DMS153 (cell line): Measurements from ENCODE around the gene SF3B1.
"Not testable (repeated sequence)": the region's sequence is repeated elsewhere in the genome, so short reads cannot be mapped to it uniquely, and the experiment has no call there.

ENCODE experiments used
- DNase-seq: peaks from one replicate; lab custom pipeline; 2025; lab: John Stamatoyannopoulos, UW

Gene SF3B1

DNA sequence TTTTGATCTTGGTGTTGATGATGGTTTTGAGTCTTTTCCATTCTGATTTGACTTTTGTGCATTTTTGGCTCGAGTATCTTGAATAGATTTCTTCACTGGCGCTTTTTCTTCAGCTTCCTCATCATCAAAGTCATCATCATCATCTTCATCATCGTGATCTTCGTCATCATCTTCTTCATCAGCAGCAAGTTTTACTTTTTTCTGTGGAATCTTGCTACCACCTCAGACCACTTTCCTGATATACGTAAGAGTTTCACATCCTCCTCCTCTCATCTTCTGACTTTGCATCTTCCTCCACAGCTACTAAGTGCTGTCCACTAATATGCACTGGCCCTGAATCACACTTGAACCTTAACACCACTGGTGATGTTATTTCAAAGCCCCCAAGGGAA, 54.9 kb downstream of the SF3B1 start:
- not testable (repeated sequence) for DNase-seq

DNA sequence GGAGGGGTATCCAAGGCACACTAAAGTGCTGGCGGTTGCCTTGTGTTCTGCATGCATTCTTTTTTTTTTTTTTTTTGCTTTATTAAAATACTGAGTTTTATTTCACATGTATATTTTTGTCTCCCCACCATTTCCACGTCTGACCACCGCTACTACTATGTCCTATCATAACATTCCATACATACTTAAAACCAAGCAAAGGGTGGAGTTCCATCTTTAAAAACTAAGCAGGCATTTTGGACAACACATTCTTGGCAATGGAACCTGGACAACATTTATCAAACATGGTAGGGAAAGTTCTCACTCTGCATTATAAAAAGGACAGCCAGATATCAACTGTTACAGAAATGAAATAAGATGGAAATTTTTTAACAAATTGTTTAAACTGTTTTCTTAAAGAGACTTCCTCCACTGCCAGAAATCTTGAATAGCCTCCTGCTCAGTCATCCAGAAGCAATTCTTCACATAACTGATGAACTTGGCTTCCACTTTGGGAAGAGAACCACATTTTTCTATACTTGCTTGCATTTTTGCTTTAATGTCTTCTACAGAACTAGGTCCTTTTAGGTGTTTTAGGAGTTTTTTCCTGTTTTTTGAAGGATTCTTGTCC, 55.4 kb downstream of the SF3B1 start:
- DNase-seq: not testable (repeated sequence)

DNA sequence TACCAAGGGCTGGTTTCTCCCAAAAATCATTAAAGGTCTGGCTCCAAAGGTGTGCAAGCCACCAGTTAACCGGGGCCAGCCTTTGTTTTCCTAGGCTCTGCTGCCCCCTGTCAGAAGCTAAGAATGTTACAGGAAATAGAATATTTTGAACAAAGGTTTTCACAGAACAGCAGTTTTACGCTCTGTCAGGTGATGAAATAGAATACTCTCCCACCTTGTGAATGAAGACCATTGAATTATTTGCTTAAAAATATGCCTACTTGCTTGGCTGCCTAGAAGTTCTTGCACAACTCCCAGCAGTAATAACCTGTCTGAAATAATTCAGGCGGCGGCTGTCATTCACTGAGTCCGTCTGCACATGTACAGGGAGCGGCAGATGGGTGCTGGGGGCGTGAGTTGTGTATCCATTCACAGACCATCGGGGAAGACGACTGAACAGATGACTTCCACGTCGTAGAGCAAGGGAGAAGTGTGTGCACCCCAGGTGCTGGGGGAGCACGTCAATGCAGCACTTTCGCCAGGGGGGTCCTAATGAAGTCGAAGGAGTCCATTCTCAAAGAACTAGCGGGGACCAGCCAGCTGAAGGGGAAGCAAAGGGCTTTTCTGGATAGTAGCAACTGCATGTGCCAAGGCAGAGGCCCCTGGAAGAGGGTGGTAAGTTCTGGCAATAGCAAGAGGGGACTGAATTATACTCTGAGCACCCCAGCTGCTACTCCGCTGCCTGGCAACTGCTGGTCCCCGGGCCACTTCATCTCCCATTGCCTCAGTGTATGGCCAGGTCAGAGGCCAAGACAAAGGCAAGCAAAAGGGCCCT, 56.1 kb downstream of the SF3B1 start:
- DNase-seq: peak; percentile 15

DNA sequence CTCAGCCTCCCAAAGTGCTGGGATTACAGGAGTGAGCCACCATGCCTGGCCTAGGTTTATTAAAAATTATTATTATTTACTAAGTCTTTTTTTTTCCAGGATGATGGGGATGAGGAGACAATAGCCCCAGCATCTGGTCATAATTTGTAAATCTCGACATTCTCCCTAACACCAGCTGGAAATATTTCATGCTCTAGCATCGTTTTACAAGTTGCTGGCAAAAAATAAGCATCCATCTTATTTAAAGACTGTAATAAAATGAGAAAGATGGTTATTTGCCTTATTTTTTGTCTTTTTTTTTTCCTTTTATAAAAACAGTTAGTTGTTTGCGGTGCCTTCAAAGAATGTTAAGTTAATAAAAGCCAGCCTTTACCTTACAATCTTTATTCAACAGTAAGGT, 56.7 kb downstream of the SF3B1 start:
- no peak for DNase-seq

DNA sequence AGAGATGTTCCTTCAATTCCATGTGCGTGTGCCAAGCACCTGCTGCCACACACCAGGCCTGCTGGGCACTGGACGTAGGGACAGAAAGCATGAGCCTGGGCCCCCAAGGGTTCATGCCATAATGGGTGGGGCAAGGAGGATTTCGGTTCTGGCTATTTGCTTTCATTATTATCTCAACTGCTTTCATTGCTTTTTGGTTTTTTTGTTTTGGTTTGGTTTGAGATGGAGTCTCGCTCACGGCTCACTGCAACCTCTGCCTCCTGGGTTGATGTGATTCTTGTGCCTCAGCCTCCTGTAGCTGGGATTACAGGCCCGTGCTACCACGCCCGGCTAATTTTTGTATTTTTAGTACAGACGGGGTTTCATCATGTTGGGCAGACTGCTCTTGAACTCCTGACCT, 57.2 kb downstream of the SF3B1 start:
- no peak for DNase-seq

DNA sequence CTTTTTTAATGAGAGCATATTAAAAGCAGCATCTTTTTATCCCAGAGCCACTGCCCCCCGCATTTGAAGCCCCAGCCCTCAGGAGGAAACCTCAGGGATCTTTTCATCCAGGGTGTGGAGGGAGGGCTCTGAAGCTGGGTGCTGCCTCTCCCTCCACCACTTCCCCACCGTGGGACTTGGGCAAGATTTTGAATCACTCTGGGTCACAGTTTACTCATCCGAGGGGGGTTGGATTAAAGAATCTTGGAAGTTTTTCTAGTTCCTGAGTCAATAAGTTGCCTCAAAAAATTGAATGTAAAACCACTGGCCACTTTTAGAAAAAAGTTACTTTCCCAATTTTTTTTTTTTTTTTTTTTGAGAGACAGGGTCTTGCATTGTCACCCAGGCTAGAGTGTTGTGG, 62.2 kb downstream of the SF3B1 start:
- DNase-seq: no peak

DNA sequence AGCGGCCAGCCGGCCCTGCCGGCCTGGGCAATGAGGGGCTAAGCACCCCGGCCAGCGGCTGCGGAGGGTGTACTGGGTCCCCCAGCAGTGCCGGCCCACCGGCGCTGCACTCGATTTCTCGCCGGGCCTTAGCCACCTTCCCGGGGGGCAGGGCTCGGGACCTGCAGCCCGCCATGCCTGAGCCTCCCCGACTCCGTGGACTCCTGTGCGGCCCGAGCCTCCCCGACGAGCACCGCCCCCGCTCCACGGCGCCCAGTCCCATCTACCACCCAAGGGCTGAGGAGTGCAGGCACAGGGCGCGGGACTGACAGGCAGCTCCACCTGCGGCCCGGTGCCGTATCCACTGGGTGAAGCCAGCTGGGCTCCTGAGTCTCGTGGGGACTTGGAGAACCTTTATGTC, 64.2 kb downstream of the SF3B1 start:
- not testable (repeated sequence) for DNase-seq

DNA sequence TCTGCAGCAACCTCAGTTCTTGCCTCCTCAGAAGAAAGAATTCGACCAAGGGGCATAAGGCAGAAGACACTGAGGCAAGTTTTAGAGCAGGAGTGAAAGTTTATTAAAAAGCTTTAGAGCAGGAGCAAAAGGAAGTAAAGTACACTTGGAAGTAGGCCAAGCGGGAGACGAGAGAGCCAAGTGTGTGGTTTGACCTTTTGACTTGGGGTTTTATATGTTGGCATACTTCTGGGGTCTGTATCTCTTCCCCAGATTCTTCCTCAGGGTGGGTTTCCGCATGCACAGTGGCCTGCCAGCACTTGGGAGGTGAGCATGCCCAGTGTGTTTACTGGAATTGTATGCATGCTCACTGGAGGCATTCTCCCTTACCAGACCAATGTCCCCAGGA, 64.9 kb downstream of the SF3B1 start:
- no peak for DNase-seq

DNA sequence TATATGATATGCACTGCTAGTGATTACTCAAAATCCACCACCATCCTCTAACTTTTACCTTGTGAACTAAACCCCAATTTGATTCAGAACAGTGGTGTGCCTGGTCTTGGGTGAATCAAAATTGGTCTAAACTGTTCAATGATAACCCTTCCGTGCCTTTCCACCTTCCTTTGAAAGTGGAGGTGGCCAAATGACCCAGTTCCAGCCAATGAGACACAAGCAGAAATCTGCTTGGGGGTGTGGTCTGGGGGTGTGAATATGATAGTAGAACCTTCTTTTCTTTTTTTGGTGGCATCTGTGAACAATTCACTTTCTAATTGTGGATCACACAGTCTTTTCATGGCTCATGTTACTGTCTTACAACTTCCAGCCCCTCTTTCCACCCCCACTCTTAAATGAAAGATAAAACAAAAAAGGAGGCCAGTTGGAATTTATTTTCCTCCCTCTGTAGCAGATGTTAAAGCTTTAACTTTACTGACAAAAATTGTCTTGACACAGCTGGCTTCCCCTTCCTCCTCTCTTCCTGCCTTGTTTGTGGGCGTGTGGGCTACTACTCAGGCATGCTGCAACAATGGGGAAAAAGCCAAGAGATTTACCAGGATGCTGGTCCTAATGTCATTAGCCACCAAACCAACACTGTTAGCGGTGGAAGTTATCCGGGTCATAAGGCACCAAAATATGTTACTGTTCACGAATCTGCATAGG, 65.4 kb downstream of the SF3B1 start:
- no peak for DNase-seq

DNA sequence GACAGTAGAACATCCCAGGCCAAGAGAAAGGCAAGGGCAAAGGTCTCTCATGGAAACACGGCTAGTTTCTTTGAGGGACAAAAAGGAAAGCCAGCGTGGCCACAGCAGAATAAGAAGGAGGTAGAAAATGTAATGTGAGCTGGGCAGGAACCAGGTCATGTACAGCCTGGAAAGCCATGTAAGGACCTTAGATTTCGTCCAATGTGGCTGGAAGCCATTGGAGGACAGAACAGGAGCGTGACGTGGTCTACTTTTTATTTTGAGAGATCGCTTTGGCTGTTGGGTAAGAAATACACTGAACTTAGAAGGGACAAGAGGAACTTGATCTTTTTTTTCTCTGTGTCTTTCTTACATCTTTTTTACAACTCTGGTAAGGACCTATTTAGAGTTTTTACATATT, 66.4 kb downstream of the SF3B1 start:
- no peak for DNase-seq

DNA sequence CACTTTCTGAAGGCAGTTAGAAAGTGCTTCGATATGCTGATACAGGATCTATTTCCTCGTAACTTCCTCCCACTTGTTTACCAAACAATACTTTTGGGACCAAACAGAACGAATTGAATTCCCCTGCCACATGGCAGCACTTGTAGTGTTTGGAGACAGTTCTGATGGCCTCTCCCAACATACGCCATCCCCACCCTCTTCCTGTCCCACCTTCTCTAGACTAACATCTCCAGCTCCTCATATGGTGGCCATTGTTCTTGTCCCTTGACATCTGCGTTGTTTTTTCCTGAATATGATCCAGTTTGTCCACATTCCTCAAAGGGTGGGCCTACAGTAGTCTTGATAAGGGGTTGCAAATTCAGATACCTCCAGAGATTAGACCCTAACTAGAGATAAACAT, 70.8 kb downstream of the SF3B1 start:
- DNase-seq: no peak

DNA sequence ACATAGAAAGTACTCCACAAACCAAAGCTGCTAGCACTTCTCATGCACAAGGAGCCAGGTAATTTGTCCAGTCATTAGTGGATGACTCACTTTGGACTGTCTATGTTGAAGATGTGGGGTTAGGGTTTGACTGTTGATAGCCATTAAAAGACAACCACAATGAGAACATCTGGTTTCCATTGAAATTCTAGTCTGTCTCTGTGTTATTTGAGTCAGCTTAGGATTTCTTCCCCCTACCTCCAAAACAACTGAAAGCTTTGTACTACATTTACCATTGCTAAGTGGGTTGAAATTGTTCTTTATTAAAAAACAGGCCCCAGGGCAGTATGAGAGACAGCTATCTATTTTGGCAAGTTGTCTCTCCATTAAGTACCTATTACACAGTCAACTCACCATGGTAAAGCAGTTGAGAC, 74.1 kb downstream of the SF3B1 start:
- no peak for DNase-seq

DNA sequence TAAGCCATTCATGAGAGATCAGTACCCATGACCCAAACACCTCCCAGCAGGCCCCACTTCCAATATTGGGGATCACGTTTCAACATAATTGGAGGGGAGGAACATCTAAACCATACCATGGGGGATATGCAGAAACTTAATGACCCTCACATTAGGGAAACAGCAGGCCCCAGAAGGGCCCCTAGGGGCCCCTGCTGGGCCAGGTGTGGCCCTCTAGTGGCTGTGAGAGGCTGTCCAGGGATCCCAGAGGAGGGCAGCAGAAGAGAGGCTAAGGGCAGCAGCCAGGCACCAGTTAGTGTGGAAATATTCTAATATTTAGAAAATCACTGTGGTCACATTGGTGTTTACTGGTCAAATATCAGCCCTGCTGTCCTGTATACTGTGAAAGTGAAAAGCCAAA, 75.0 kb downstream of the SF3B1 start:
- DNase-seq: no peak

DNA sequence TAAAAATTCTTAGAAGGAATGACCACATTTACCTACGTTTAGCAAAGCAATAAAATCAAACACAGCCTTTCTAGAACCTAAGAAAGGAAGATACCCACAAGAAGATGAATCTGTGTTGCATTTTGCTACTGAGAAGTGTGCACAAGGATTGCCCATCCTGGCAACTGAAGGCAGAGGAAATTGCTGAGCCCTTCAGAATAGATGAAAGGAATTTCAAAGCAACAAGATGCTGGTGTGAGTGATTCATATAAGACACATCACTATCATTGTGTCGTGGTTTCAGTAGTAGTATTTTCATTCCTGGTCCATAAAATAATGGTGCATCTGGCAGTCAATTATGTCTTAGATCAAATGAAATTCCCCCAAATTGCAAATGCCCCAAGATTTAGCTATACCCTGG, 75.9 kb downstream of the SF3B1 start:
- no peak for DNase-seq

DNA sequence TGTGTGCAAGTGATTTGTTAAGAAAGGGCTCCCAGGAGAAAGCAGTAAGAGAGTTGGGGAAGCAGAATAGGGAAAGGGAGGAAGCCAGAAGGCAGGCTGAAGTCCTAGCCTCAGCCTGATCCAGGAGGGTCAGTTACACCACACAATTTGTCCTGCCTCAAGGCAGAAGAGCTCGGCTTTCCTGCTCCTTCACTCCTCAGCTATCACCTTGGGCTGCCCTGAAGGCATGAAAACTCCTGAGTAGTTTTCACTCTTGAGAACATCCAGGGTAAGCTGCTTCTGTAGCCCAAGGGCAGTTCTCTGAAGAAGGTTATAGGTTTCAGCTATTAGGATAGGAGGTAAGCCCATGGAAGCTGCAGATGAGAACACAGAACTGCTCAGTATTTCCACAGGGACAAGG, 76.8 kb downstream of the SF3B1 start:
- DNase-seq: no peak

DNA sequence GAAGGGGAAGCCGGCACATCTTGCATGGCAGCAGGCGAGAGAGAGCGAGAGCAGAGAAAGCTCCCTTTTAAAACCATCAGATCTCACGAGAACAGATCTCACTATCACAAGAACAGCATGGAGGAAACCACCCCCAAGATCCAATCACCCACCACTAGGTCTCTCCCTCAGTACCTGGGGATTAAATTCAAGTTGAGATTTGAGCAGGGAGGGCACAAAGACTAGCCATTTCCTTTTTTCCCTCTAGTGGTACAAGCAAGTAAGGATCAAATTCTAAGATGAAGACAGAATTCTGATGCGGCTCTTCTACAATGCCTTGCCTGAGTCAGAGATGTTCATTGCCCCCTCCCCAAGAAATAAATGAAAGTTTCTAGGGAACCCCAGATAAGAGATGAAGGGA, 78.7 kb downstream of the SF3B1 start:
- no peak for DNase-seq

DNA sequence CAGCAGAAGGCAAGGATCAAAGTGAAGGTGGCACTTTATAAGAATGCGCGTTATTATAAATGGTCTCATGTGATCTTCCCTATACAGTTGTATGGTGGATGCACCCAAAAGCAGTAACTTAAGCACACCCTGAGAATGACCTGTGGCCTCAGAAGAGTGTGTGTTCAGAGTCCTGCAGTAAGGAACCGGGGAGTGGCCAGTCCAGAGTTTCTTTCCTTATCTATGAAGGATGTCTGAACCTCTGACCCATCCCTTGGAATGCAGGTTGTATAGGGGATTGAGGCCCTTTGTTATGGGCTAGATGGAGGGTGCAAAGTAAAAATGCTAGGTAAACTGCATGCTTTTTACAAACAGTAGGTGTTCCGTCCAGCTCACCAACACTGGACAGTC, 80.7 kb downstream of the SF3B1 start:
- DNase-seq: no peak

DNA sequence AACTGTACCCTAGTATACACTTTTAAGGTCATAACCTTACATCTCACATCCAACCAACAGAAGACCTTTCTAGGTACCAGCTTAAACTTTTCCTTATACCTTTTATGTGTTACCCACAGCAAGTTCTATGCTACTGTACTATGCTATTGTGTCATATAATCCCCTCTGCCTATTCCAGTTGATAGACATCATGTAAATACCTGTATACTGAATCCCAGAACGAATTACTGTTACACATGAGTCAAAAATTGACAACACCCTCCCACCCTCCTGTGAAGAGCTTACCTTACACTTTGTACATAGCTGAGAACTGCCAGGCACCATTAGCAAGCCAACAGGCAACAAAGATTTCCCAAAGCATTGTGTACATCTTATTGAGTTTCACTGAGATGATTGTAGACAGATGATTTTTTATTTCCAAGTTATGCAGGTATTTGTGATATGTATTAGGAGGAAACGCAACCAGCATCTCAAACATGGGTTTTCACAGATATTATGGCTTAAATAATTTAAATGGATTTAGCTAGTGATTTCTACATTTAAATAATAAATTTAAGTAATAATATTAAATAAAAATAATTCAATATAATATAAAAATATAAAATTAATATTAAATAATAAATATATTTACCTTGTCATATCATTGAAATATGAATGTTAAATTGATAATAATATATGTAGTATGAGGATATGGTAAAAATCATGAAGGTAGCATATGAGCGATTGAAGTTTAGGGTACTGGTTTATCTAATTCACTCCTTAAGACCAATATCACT, 81.2 kb downstream of the SF3B1 start:
- no peak for DNase-seq

DNA sequence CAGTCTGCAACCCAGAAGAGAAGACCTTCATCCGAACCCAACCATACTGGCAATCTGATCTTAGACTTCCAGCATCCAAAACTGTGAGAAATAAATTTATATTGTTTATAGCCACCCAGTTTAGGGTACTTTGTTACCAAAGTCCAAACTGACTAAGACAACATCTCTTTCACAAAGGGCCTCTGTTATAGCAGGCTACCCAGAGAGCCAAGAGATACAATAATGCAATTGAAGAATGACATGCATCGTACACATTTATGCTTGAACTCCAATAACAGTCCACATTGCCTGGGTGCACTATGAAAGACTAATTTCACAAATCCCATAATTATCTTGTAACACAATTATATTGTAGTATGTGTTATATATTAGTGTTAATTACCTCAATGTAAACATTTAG, 85.1 kb downstream of the SF3B1 start:
- no peak for DNase-seq

DNA sequence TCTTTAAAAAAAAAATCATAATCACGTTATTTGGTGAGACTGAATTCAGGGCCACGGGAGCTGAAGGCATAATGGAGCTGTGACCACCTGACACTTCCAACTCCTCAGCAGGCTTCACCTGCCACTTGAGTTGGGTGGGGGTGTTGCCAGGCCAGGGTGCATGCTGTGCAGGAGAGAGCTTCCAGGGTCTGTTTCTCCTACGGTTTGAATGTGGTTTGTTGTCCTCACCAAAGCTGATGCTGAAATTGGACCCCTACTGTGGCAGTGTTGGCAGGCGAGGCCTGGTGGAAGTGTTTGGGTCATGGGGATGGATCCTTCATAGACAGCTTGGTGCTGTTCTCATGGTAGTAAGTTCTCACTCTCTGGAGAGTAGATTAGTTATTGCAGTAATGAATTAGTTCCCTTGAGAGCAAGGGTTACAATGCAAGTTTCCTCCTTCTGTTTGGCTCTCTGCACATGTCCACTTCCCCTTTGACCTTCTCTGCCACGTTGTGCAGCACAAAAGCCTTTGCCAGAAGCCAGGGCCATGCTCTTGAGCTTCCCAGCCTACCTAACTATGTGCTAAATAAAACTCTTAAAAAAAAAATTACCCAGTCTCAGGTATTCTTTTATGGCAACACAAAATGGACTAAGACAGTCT, 86.0 kb downstream of the SF3B1 start:
- DNase-seq: no peak

DNA sequence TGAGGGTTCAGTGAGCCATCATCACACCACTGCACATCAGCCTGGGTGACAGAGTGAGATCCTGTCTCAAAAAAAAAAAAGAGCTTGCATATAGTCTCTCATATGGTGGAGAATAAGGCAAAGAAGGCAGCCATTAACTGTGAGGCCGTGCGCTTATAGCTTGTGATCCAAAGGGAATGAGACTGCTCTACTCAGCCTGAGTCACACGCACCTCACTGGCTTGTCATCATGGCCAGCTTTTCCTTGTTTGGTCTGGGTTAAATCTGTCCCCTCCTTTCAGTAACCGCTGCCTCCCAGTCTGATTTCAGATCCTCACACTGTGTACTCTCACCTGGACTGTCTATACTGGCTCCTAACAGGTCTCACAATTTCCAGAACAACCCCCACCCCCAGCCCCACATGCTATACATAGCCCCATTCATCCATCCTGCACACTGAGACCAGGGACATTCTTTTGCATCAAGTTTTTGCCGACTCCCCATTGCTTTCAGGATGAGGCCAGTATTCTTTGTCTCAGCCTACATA, 88.9 kb downstream of the SF3B1 start:
- DNase-seq: no peak

DNA sequence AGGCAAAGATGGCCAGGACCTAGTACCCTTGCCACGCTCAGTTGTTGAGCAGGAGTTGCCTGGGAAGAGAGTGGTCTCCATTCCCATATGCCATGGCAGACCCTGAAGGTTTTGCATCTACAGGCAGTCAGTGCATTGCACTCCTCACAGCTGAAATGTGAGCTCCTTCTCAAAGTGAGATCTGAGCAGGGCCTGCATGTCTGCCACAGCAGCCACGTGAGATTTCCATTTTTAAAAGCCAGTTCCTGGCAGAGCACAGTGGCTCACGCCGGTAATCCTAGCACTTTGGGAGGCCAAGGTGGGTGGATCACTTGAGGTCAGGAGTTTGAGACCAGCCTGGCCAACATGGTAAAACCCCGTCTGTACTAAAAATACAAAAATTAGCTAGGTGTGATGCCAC, 90.9 kb downstream of the SF3B1 start:
- DNase-seq: not testable (repeated sequence)
